UCSD-AML1 (cell line): ENCODE measurements around the gene CIB2.

Experiments
- DNase-seq: peaks from one replicate; lab custom pipeline; 2025; ENCODE audit not compliant: unreplicated experiment; lab: John Stamatoyannopoulos, UW

The CIB2 gene

GRCh38 chr15:78109156-78109555 lies 22.1 kb downstream of the CIB2 start:
- no peak for DNase-seq

GRCh38 chr15:78108300-78109084 lies 22.8 kb downstream of the CIB2 start:
- DNase-seq = peak; percentile 83

GRCh38 chr15:78107471-78107870 lies 23.8 kb downstream of the CIB2 start:
- DNase-seq = no peak

- DNase-seq = no peak
Measured at GRCh38 chr15:78105476-78106241, 25.6 kb downstream of the CIB2 start.

- DNase-seq = no peak
Measured at GRCh38 chr15:78104566-78105475, 26.4 kb downstream of the CIB2 start.

GRCh38 chr15:78104119-78104479 lies 27.1 kb downstream of the CIB2 start:
- DNase-seq = no peak

- peak; percentile 61 for DNase-seq
Measured at GRCh38 chr15:78103406-78104118, 27.7 kb downstream of the CIB2 start.

GRCh38 chr15:78102741-78103140 lies 28.5 kb downstream of the CIB2 start:
- no peak for DNase-seq

GRCh38 chr15:78102211-78102610 lies 29.0 kb downstream of the CIB2 start:
- no peak for DNase-seq

GRCh38 chr15:78101423-78102105 lies 29.7 kb downstream of the CIB2 start:
- DNase-seq = no peak

GRCh38 chr15:78100886-78101285 lies 30.4 kb downstream of the CIB2 start:
- DNase-seq = no peak

GRCh38 chr15:78098131-78098755 lies 33.0 kb downstream of the CIB2 start:
- no peak for DNase-seq

GRCh38 chr15:78097667-78098066 lies 33.6 kb downstream of the CIB2 start:
- no peak for DNase-seq

GRCh38 chr15:78093242-78094020 lies 37.8 kb downstream of the CIB2 start:
- DNase-seq = no peak

GRCh38 chr15:78092261-78093041 lies 38.8 kb downstream of the CIB2 start, which contains the start of gene SH2D7:
TSS of gene SH2D7 (plus strand) at chr15:78092561. CDS start at chr15:78092585, 24 bp downstream.
- DNase-seq = no peak

- no peak for DNase-seq
Measured at GRCh38 chr15:78090422-78091063, 40.7 kb downstream of the CIB2 start.

GRCh38 chr15:78088773-78089080 lies 42.5 kb downstream of the CIB2 start:
- no peak for DNase-seq
